AG09309 (cell line): ENCODE measurements around the gene SHB.

Experiments used
- DNase-seq: peaks from one replicate; pipeline ENCODE4 v3.0.0-alpha.2; 2010; ENCODE audit warnings: low read depth
- H3K4me3 ChIP-seq: 2 replicates; pipeline ENCODE4 v1.5.1; 2011; ENCODE audit warnings: mild to moderate bottlenecking, low read depth, low read length, moderate library complexity; ENCODE audit not compliant: control insufficient read depth
- CTCF ChIP-seq: IDR thresholded peaks from 2 replicates; pipeline ENCODE4 v1.5.1; 2011; ENCODE audit warnings: mild to moderate bottlenecking, low read depth, low read length, inconsistent platforms; ENCODE audit not compliant: insufficient read depth, control insufficient read depth; ENCODE audit errors: missing control alignments

SHB gene

GRCh38 chr9:37952731-37953130, 116.3 kb downstream of the SHB start:
- no peak for DNase-seq
- TF ChIP-seq CTCF: no peak

GRCh38 chr9:37951671-37952449, 117.2 kb downstream of the SHB start:
- no peak for DNase-seq
- no peak for TF ChIP-seq CTCF
- no peak overlapping the region for H3K4me3 ChIP-seq

More at GRCh38 chr9:37952731-37953130, 116.3 kb downstream of the SHB start:
- H3K4me3 ChIP-seq: no peak overlapping the region

GRCh38 chr9:37950561-37950960, 118.5 kb downstream of the SHB start:
- DNase-seq: no peak
- no peak for TF ChIP-seq CTCF
- no peak overlapping the region for H3K4me3 ChIP-seq

GRCh38 chr9:37949576-37949975, 119.5 kb downstream of the SHB start:
- H3K4me3 ChIP-seq: no peak overlapping the region
- no peak for DNase-seq
- TF ChIP-seq CTCF: no peak

- no peak overlapping the region for H3K4me3 ChIP-seq
- no peak for TF ChIP-seq CTCF
- no peak for DNase-seq
Measured at GRCh38 chr9:37948417-37948980, 120.5 kb downstream of the SHB start.

- no peak for TF ChIP-seq CTCF
- no peak overlapping the region for H3K4me3 ChIP-seq
- DNase-seq: no peak
Measured at GRCh38 chr9:37947977-37948376, 121.0 kb downstream of the SHB start.
